ENCODE results near the gene CNTRL.

The CNTRL gene

GRCh38 chr9:121038362-121038761, 36.4 kb upstream of the CNTRL start:
- TF ChIP-seq CTCF (IDR thresholded peaks at IDR 0.05; ENCODE audit: insufficient read depth, missing control alignments): no peak
- DNase-seq (ENCODE audit: insufficient read length, low spot score): no peak
- no peak for FAIRE-seq

GRCh38 chr9:121038804-121039203, 36.0 kb upstream of the CNTRL start:
- no peak for FAIRE-seq
- no peak for TF ChIP-seq CTCF (IDR thresholded peaks at IDR 0.05; ENCODE audit: insufficient read depth, missing control alignments)

GRCh38 chr9:121048175-121048574, 26.6 kb upstream of the CNTRL start:
- DNase-seq (ENCODE audit: insufficient read length, low spot score): no peak
- no peak for FAIRE-seq
- TF ChIP-seq CTCF (IDR thresholded peaks at IDR 0.05; ENCODE audit: insufficient read depth, missing control alignments): no peak

More at GRCh38 chr9:121038804-121039203, 36.0 kb upstream of the CNTRL start:
- DNase-seq (ENCODE audit: insufficient read length, low spot score): no peak

- FAIRE-seq (no peak), DNase-seq (ENCODE audit: insufficient read length, low spot score) (no peak)
- no peak for TF ChIP-seq CTCF (IDR thresholded peaks at IDR 0.05; ENCODE audit: insufficient read depth, missing control alignments)
Measured at GRCh38 chr9:121048618-121049017, 26.1 kb upstream of the CNTRL start.

GRCh38 chr9:121050128-121050988, 24.4 kb upstream of the CNTRL start, which contains the start of gene C5:
Gene C5, minus strand, starts transcription at chr9:121050275. Its CDS starts 29 bp downstream, at chr9:121050246.
- FAIRE-seq (no peak), DNase-seq (ENCODE audit: insufficient read length, low spot score) (no peak)
- TF ChIP-seq CTCF (IDR thresholded peaks at IDR 0.05; ENCODE audit: insufficient read depth, missing control alignments): no peak

- no peak for FAIRE-seq
- DNase-seq (ENCODE audit: insufficient read length, low spot score): no peak
- no peak for TF ChIP-seq CTCF (IDR thresholded peaks at IDR 0.05; ENCODE audit: insufficient read depth, missing control alignments)
Measured at GRCh38 chr9:121053544-121053943, 21.2 kb upstream of the CNTRL start.

GRCh38 chr9:121055642-121056143, 19.1 kb upstream of the CNTRL start:
- FAIRE-seq (no peak), DNase-seq (ENCODE audit: insufficient read length, low spot score) (no peak)
- TF ChIP-seq CTCF (IDR thresholded peaks at IDR 0.05; ENCODE audit: insufficient read depth, missing control alignments): no peak

All from D721Med (cell line).